Epithelial cell of proximal tubule (primary cell): ENCODE results near the gene PIEZO2. TPM values are rescaled to one million over a fixed set of nuclear protein-coding genes. Genes with fewer than 3 reads are reported as not detected.

Source experiments
- DNase-seq: peaks from one replicate; pipeline ENCODE4 v3.0.0-alpha.2; 2011; ENCODE audit warnings: low read depth
- H3K4me3 ChIP-seq: 2 replicates; pipeline ENCODE4 v1.5.1; 2011; ENCODE audit warnings: low read depth, mild to moderate bottlenecking, low read length
- total RNA-seq: library from RNA; depleted of rRNA; stranded (reverse); fragments of >200 nt; gene quantifications from 2 replicates; pipeline ENCODE4 v1.2.3, GENCODE V29; 2015
- TF ChIP-seq, protein P1 (sequence below): conservative IDR thresholded peaks from 2 replicates; pipeline ENCODE4 v1.5.1; 2012; ENCODE audit warnings: low read depth, mild to moderate bottlenecking, low read length

Gene PIEZO2
- total RNA-seq, 1 donor from 2014 or later, result 7.5 TPM

DNA sequence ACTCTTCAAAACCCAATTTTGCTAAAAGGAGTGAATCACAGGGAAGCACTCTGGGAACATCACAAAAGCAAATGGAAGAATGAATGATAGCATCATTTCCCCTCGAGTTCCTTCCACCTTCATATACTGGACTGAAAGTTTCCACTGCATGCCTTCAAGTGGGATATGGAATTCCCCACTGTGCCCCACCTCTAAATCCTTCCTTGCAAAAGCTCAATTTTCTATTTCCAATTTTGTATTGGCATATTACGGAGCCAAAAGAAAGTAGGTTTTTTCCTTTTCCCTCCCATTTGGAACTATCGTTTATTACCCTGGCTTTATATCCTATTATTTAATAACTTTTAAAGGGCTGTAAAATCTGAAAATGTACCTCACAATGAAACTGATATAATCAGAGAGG is 149.3 kb downstream of the PIEZO2 start:
- no peak for DNase-seq
- TF ChIP-seq, protein P1, sequence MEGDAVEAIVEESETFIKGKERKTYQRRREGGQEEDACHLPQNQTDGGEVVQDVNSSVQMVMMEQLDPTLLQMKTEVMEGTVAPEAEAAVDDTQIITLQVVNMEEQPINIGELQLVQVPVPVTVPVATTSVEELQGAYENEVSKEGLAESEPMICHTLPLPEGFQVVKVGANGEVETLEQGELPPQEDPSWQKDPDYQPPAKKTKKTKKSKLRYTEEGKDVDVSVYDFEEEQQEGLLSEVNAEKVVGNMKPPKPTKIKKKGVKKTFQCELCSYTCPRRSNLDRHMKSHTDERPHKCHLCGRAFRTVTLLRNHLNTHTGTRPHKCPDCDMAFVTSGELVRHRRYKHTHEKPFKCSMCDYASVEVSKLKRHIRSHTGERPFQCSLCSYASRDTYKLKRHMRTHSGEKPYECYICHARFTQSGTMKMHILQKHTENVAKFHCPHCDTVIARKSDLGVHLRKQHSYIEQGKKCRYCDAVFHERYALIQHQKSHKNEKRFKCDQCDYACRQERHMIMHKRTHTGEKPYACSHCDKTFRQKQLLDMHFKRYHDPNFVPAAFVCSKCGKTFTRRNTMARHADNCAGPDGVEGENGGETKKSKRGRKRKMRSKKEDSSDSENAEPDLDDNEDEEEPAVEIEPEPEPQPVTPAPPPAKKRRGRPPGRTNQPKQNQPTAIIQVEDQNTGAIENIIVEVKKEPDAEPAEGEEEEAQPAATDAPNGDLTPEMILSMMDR, result no peak
- H3K4me3 ChIP-seq, result no peak overlapping the region

DNA sequence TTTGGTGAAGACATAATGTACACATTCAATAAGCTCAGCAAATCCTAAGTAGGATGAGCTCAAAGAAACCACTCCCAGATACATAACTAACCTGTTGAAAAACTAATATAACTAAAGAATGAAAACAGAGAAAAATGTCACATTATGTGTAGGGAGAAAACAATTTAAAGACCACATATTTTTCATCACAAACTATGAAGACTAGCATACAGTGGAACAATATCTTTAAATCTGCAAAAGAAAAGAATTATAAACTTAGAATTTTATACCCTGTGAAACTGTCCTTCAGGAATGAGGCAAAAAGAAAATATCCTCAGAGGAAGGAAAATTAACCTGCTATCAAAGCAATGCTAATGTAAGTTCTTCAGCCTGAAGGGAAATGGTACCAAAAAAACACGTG is 151.5 kb downstream of the PIEZO2 start:
- TF ChIP-seq, protein P1, result no peak
- no peak for DNase-seq
- H3K4me3 ChIP-seq, result no peak overlapping the region

DNA sequence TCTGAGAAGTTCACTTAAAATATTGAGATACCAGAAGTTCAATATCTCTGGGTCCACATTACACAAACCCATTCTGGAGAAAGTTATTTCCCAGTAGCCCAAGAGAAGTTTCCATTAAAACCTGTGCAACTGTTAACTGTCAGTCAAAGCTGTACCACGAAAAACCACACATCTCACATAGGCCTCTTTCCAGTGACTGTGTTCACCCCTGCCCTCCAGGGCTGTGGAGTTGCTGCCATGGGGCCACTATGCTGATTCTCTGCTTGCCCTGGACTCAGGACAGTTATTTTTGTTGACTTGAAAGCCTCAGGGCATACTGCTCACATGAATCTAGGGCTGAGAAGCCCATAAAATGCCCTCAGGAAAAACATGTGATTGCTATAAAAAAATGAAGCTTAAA is 153.8 kb downstream of the PIEZO2 start:
- no peak overlapping the region for H3K4me3 ChIP-seq
- TF ChIP-seq, protein P1, result no peak
- DNase-seq, result no peak

DNA sequence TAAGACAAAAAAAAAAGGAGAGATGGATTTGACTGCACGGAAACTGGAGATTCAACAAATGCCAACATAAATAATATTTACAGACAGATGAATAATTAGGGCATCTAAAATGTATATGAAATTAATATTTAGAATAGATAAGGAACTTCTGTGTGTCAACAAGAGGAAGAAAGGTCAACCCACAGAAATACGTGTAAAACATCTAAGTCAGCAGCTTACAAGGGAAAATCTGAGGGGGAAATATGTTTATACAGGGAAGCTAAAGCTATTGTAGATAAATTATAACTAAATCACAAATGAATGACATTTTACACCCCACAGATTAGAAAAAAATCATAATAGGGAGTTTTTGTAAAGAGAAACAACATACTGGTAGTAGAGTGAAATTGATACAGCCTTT is 159.9 kb downstream of the PIEZO2 start:
- H3K4me3 ChIP-seq, result no peak overlapping the region
- no peak for DNase-seq
- TF ChIP-seq, protein P1, result no peak

DNA sequence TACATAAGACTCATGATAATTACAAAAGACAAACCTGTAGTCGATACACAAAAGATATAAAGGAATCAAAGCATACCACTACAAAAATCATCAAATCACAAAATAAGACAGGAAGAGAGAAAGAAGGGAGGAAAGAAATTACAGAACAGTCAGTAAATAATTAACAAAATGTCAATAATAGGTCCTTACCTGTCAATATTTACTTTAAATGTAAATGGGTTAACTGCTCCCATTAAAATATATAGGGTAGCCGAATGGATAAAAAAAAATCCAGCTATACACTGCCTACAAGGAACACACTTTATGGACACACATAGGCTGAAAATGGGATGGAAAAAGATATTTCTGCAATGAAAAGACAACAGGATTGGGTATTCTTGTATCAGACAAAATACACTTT is 163.7 kb downstream of the PIEZO2 start:
- TF ChIP-seq, protein P1, result no peak
- no peak for DNase-seq
- no peak overlapping the region for H3K4me3 ChIP-seq

DNA sequence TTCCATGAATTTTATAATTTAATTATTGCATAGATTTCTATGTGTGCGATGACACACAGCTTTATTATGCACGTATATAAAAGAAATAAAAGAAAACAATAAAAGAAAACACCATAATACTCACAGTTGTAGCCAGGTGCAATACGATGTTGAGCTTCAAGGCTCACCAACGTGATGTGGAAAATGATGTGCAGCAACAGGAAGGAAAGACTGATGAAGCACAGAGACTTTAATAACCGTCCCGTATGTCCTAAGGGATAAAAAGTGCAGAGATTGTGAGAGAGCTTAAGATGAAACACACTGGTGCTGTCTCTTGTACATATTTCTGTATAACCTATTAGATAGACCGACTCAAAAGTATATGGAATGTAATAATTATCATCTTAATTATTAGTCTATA is 170.0 kb downstream of the PIEZO2 start:
- TF ChIP-seq, protein P1, result no peak
- DNase-seq, result no peak
- no peak overlapping the region for H3K4me3 ChIP-seq

DNA sequence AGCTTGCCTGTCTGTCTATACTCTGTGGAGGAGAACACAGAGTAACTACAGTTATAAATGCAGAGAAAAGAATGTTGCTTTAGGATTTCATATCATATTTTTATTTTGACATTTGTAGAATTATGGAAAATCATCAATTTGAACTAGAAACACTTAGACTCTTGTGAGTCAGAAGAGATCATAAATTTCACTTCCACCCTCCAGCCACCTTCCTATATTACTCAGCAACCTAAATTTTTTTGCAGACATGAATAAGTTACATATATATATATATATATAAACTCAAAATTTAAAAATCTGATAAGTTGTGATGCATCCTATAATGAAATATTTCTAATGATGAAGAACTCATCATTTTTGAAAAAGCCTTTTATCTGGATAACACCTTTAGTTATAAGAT is 172.3 kb downstream of the PIEZO2 start:
- TF ChIP-seq, protein P1, result no peak
- DNase-seq, result no peak
- no peak overlapping the region for H3K4me3 ChIP-seq
